ENCODE measurements around the gene ZNF135. TPM values are rescaled to one million over a fixed set of nuclear protein-coding genes. Genes with fewer than 3 reads are reported as not detected.

The ZNF135 gene
- total RNA-seq, 1 experiment from 2014 or later = not detected

GRCh38 chr19:58040751-58041525, 18.1 kb upstream of the ZNF135 start:
- ChIA-PET CTCF (no interaction called here), POLR2A (ENCODE audit: unreplicated experiment) (no interaction called here)
- no peaks in the 10 kb centered on the region for H3K4me1 ChIP-seq (ENCODE audit: insufficient read depth, low read length)
- H3K4me3 ChIP-seq (ENCODE audit: low read length) = no peak overlapping the region
- H3K9me2 ChIP-seq (replicated peaks; ENCODE audit: low read length) = no peaks in the 10 kb centered on the region
- H3F3A ChIP-seq (ENCODE audit: low read length, unreplicated experiment) = no peaks in the 10 kb centered on the region
- no TSS peak for BruUV-seq (replicated peaks)
- no peak for DNase-seq
- no peaks in the 10 kb centered on the region for H4K20me1 ChIP-seq (ENCODE audit: low read length)
- no peak overlapping the region for H3K27ac ChIP-seq (ENCODE audit: low read length)
- no peak overlapping the region for H2AFZ ChIP-seq (ENCODE audit: low read length)
- no peak overlapping the region for H3K4me2 ChIP-seq (ENCODE audit: low read length)
- TF ChIP-seq EZH2phosphoT487 (IDR thresholded peaks at IDR 0.05; ENCODE audit: borderline replicate concordance, low read length) (no peak), EZH2 (IDR thresholded peaks at IDR 0.05; ENCODE audit: low read length, unreplicated experiment) (no peak), CTCF (conservative IDR thresholded peaks at IDR 0.05; ENCODE audit: low read depth, low read length) (no peak)
- no peak overlapping the region for H3K9ac ChIP-seq (ENCODE audit: low read length)
- no peaks in the 10 kb centered on the region for H3K79me2 ChIP-seq (ENCODE audit: low read length)
- no peaks in the 10 kb centered on the region for H3K36me3 ChIP-seq (ENCODE audit: low read depth, low read length)
- no peak for ATAC-seq
- H3K27me3 ChIP-seq (ENCODE audit: low read length) = no peaks in the 10 kb centered on the region
- intact Hi-C loops (cut with micrococcal nuclease) = no loop called here
- peaks cover 45% of the 10 kb centered on the region for H3K9me3 ChIP-seq (ENCODE audit: low read length)

GRCh38 chr19:58042495-58043340, 16.4 kb upstream of the ZNF135 start:
- Histone ChIP-seq H3K27ac (ENCODE audit: low read length) (no peak overlapping the region), H3K4me2 (ENCODE audit: low read length) (no peak overlapping the region), H3K9me2 (replicated peaks; ENCODE audit: low read length) (no peaks in the 10 kb centered on the region), H4K20me1 (ENCODE audit: low read length) (no peaks in the 10 kb centered on the region), H3K79me2 (ENCODE audit: low read length) (no peaks in the 10 kb centered on the region), H3K4me1 (ENCODE audit: insufficient read depth, low read length) (no peaks in the 10 kb centered on the region), H2AFZ (ENCODE audit: low read length) (no peak overlapping the region), H3K9ac (ENCODE audit: low read length) (no peak overlapping the region), H3K36me3 (ENCODE audit: low read depth, low read length) (no peaks in the 10 kb centered on the region), H3K27me3 (ENCODE audit: low read length) (no peaks in the 10 kb centered on the region), H3F3A (ENCODE audit: low read length, unreplicated experiment) (no peaks in the 10 kb centered on the region), H3K9me3 (ENCODE audit: low read length) (peaks cover 45% of the 10 kb centered on the region), H3K4me3 (ENCODE audit: low read length) (no peak overlapping the region)
- CTCF ChIA-PET = no interaction called here
- no peak for TF ChIP-seq EZH2phosphoT487 (IDR thresholded peaks at IDR 0.05; ENCODE audit: borderline replicate concordance, low read length)
- TF ChIP-seq EZH2 (IDR thresholded peaks at IDR 0.05; ENCODE audit: low read length, unreplicated experiment) = no peak
- TF ChIP-seq CTCF (conservative IDR thresholded peaks at IDR 0.05; ENCODE audit: low read depth, low read length) = no peak
- no TSS peak for BruUV-seq (replicated peaks)
- no peak for ATAC-seq
- POLR2A ChIA-PET (ENCODE audit: unreplicated experiment) = no interaction called here
- intact Hi-C loops (cut with micrococcal nuclease) = no loop called here
- DNase-seq = no peak

GRCh38 chr19:58044391-58044790, 14.7 kb upstream of the ZNF135 start:
- Histone ChIP-seq H3K79me2 (ENCODE audit: low read length) (no peaks in the 10 kb centered on the region), H3K9me3 (ENCODE audit: low read length) (peaks cover 55% of the 10 kb centered on the region), H3K27me3 (ENCODE audit: low read length) (no peaks in the 10 kb centered on the region), H3F3A (ENCODE audit: low read length, unreplicated experiment) (no peaks in the 10 kb centered on the region), H3K4me2 (ENCODE audit: low read length) (no peak overlapping the region), H3K4me1 (ENCODE audit: insufficient read depth, low read length) (no peaks in the 10 kb centered on the region), H3K9ac (ENCODE audit: low read length) (no peak overlapping the region), H3K9me2 (replicated peaks; ENCODE audit: low read length) (no peaks in the 10 kb centered on the region), H3K4me3 (ENCODE audit: low read length) (no peak overlapping the region), H4K20me1 (ENCODE audit: low read length) (no peaks in the 10 kb centered on the region), H2AFZ (ENCODE audit: low read length) (no peak overlapping the region), H3K36me3 (ENCODE audit: low read depth, low read length) (no peaks in the 10 kb centered on the region), H3K27ac (ENCODE audit: low read length) (no peak overlapping the region)
- CTCF ChIA-PET = no interaction called here
- intact Hi-C loops (cut with micrococcal nuclease) = no loop called here
- POLR2A ChIA-PET (ENCODE audit: unreplicated experiment) = no interaction called here
- no TSS peak for BruUV-seq (replicated peaks)
- DNase-seq (no peak), ATAC-seq (no peak)
- TF ChIP-seq CTCF (conservative IDR thresholded peaks at IDR 0.05; ENCODE audit: low read depth, low read length) = no peak
- no peak for TF ChIP-seq EZH2phosphoT487 (IDR thresholded peaks at IDR 0.05; ENCODE audit: borderline replicate concordance, low read length)
- no peak for TF ChIP-seq EZH2 (IDR thresholded peaks at IDR 0.05; ENCODE audit: low read length, unreplicated experiment)

Data from PC-3 (cell line).